Stimulated activated CD4-positive, alpha-beta T cell treated with anti-CD3 and anti-CD28 coated beads, Interleukin-4, amount 100 ng/mL, for 4 hours (primary cell): Measurements from ENCODE around the gene GPD2.
"Not testable (repeated sequence)": the region's sequence is repeated elsewhere in the genome, so short reads cannot be mapped to it uniquely, and the experiment has no call there.

Experiments used
- DNase-seq, 2 experiments: peaks; one replicate each; pipeline ENCODE4 v3.0.0-alpha.2; 2020

Gene GPD2

DNA sequence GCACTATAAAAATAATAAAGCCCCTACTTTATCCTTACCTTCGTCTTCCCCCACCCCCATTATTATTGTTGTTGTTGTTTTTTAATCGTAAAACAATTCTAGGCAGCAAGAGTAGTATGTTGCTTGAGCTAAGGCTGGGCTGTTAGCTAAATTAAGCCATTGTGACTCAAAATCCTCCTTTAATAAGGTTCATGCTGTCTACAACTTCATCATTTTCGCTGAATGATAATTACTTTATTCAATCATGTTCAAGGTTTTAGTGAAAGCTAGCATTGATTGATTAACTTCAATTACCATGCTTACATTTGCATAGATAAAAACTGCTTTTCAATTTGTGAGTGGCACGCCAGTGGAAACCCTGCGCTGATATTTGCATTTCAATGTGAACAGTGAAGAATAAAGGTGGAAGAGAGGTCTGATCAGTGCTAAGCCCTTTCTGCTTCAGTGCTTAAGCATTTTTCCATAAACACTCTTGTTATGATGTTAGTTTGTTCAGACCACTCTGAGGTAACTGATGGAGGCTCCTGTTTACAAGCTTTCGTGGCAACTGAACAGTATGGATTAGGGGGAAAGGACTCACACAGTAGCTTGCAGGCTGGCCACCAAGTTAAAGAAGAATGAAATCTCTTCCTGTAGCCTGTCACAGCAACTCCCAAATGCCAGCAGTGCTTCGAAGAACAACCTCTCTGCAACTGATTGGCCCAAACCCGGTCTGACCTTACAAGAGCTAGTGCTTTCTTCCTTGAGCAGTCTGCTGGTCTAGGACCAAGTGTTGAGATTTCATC is 156.8 kb downstream of the GPD2 start:
- DNase-seq = no peak

DNA sequence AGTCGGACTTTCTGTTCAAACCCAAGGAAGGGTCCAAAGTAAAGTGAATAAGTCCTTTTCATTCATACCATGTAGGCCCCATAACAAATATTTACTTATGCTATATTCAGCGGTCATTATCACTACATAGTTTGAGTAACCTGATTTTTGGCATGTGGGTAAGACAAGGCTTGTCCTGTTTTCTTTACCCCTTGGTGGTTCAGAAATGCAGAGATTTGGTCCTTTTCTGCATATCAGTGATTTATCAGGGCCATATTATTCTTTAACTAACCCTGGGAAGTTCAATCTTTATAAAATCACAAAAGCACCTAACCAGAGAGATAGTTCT is 157.4 kb downstream of the GPD2 start:
- DNase-seq = no peak

DNA sequence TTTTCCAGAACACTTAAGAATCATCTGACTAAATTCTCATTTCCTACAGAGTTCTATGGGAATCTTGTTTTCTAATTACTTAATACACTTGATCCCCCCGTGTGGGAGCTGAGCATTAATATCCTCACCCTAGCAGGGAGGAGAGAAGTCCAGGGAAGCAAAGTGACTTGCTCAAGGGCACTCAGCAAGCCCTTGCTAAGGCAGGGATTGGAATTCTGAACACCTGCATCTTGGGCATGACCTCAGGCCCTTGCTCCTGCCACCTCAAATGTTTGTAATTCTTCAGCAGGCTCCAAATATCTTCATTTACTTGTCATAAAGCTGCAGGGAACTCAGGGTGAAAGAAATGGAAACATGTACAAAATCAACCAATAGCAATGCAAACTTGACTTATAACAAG is 162.4 kb downstream of the GPD2 start:
- no peak for DNase-seq

DNA sequence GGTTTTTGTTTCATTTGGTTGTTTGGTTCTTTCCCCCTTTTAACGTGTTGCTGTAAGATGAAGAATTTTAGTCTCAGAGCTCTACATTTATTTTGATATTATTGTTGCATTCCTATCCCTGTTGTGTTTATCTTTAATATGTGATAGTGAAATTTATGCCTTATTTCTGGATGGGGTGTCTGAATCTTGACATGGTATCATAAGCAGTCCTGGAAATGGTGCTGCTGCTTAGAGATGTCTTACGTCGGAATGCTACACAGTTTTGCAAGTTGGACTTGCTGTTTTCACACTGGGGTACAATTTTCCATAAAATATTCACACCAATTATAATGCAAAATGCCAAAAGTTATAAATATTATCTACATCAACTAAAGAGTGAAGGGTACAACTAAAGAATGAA is 164.0 kb downstream of the GPD2 start:
- DNase-seq = no peak

DNA sequence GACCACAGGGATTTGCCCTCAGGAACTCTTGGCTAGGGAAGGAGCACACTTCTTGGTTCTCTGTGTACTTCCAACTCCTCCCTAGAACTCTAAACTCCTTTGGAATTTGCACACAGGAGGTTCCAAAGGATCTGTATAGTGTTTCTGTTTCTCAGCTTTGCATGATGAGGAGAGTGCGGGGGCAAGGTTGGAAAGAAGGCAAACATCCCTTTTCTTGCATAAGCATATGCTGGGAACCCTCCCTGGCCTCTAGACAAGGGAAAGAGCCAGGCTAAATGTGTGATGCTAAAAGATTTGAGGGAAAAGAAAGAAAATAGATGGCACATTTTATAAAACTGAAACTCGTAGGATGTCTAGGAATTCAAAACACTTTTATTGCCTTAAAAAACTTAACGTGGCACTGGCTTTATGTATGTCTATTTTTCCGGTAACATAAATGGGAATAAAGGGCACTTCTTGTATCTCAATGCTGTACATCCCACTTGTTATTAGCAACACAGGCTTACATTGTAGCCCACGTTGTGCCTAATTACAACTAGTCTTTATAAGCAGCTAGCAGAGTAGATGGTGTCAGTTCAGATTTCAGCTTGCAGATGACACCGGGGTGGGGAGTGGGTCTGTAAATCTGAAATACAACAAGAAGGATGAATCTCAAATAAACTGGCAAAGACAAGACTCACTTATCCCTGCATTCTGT is 165.8 kb downstream of the GPD2 start:
- DNase-seq = no peak

- no peak for DNase-seq
These were observed 166.4 kb downstream of the GPD2 start for GRCh38 chr2:156602552-156602933.

GRCh38 chr2:156615836-156616322 is 179.7 kb downstream of the GPD2 start:
- DNase-seq = no peak

- DNase-seq = not testable (repeated sequence)
These were observed 181.9 kb downstream of the GPD2 start for GRCh38 chr2:156618071-156618470.

DNA sequence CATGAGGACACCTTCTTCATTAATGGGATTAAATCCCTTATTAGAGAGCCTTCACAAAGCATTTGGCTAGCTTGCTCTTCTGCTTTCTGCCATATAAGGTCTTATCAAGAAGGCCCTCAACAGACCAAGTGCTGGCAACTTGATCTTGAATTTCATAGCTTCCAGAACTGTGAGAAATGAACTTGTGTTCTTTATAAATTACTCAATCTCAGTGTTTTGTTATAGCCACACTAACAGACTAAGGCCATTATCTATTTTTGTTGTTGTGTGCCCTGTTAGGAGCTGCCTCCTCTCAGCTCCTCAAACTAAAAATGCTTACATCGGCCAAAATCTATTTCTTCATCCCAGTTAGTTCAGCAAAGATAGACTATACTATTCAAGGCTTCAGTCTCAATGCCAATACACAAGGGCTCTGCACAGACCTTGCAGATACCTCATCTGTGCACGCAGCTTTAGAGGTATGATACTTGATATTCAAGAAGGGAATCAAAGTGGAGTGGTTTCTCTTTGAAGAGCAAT is 182.9 kb downstream of the GPD2 start:
- no peak for DNase-seq

- DNase-seq = no peak
These were observed 186.3 kb downstream of the GPD2 start for GRCh38 chr2:156622491-156622890.

- DNase-seq = no peak
These were observed 189.4 kb downstream of the GPD2 start for GRCh38 chr2:156625360-156626170.

DNA sequence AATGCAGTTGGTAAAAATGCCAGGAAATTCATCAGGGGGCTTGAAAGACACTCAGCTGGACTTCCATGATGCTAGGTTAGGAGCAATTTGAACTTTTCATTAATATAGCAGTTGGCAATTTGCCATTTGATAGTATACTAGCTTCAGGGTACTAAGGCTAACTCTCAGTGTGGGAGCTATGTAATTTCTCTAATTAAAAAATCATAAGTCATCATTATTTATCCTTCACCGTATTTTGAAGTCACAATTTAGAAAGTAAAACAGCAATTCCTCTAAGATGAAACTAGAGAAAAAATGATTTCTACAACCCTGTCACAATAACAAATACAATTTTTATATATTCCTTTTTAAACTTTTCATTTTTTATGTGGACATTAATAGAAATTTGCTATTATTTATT is 190.8 kb downstream of the GPD2 start:
- DNase-seq = no peak

- no peak for DNase-seq
These were observed 194.6 kb downstream of the GPD2 start for GRCh38 chr2:156630579-156631337.

DNA sequence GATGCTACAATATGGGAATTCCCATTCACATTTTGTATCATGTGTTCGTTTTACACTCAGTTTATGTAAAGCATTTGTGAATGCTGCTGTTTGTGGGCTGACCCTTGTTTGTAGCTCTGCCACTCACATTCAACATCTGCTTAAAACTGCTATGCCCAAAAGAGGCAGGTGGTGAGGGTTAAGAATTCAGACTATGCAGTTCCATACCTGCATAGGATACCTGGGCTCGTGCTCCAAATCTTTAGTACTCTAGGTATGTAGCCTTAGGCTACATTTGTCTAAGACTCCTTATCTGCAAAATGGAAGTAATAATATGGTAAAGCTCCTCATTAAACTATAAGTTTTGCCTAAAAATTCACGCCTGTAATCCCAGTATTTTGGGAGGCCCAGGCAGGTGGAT is 199.5 kb downstream of the GPD2 start:
- no peak for DNase-seq
